ENCODE measurements around the gene SLC6A17. TPM values are rescaled to one million over a fixed set of nuclear protein-coding genes. Genes with fewer than 3 reads are reported as not detected.

SLC6A17 gene
- total RNA-seq, 2 donors from 2014 or later: 0.41 to 2.2 TPM

- Histone ChIP-seq H3K4me1 (replicated peaks) (no peaks in the 10 kb centered on the region), H3K27me3 (replicated peaks; ENCODE audit: insufficient read depth) (no peaks in the 10 kb centered on the region), H3K36me3 (no peaks in the 10 kb centered on the region), H3K4me3 (no peak overlapping the region), H3K27ac (no peak overlapping the region), H3K9me3 (no peaks in the 10 kb centered on the region)
- WGBS: 92% methylated on average over 11 of the region's 11 CpGs
- no peak for DNase-seq (ENCODE audit: low spot score)
- TF ChIP-seq, protein P1, sequence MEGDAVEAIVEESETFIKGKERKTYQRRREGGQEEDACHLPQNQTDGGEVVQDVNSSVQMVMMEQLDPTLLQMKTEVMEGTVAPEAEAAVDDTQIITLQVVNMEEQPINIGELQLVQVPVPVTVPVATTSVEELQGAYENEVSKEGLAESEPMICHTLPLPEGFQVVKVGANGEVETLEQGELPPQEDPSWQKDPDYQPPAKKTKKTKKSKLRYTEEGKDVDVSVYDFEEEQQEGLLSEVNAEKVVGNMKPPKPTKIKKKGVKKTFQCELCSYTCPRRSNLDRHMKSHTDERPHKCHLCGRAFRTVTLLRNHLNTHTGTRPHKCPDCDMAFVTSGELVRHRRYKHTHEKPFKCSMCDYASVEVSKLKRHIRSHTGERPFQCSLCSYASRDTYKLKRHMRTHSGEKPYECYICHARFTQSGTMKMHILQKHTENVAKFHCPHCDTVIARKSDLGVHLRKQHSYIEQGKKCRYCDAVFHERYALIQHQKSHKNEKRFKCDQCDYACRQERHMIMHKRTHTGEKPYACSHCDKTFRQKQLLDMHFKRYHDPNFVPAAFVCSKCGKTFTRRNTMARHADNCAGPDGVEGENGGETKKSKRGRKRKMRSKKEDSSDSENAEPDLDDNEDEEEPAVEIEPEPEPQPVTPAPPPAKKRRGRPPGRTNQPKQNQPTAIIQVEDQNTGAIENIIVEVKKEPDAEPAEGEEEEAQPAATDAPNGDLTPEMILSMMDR (IDR thresholded peaks at IDR 0.05): no peak
- TF ChIP-seq POLR2AphosphoS5 (IDR thresholded peaks at IDR 0.05) (no peak), POLR2A (IDR thresholded peaks at IDR 0.05) (no peak)
- intact Hi-C loops (cut with DNase I): no loop called here
Observed at GRCh38 chr1:110166861-110167260, 16.6 kb downstream of the SLC6A17 start.

- H3K9me3 ChIP-seq: no peaks in the 10 kb centered on the region
- intact Hi-C loops (cut with DNase I): no loop called here
- H3K4me3 ChIP-seq: no peak overlapping the region
- no peaks in the 10 kb centered on the region for H3K27me3 ChIP-seq (replicated peaks; ENCODE audit: insufficient read depth)
- H3K36me3 ChIP-seq: no peaks in the 10 kb centered on the region
- no peak overlapping the region for H3K27ac ChIP-seq
- H3K4me1 ChIP-seq (replicated peaks): no peaks in the 10 kb centered on the region
- TF ChIP-seq POLR2AphosphoS5 (IDR thresholded peaks at IDR 0.05) (no peak), POLR2A (IDR thresholded peaks at IDR 0.05) (no peak)
- TF ChIP-seq, protein P1 (IDR thresholded peaks at IDR 0.05): no peak
- DNase-seq (ENCODE audit: low spot score): no peak
- WGBS: 54% methylated on average over 13 of the region's 13 CpGs
Observed at GRCh38 chr1:110170766-110171733, 20.8 kb downstream of the SLC6A17 start.

DNA sequence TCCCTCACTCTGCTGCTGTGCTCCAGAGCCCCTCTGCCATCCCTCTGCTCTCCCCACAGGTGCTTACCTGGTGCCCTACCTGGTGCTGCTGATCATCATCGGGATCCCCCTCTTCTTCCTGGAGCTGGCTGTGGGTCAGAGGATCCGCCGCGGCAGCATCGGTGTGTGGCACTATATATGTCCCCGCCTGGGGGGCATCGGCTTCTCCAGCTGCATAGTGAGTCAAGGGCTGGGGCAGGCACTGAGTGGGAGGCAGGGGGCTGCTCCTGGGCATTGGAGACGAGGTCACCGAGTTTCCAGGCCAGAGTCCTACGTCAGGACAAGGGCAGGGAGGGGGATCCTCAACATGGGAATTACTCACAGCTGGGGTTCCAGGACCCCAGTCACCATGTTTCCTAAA lies 21.7 kb downstream of the SLC6A17 start:
- H3K27ac ChIP-seq: no peak overlapping the region
- no peak for TF ChIP-seq POLR2AphosphoS5 (IDR thresholded peaks at IDR 0.05)
- no peak for TF ChIP-seq POLR2A (IDR thresholded peaks at IDR 0.05)
- TF ChIP-seq, protein P1 (IDR thresholded peaks at IDR 0.05): no peak
- H3K4me3 ChIP-seq: no peak overlapping the region
- H3K36me3 ChIP-seq: no peaks in the 10 kb centered on the region
- 97% methylated on average over 8 of the region's 10 CpGs for WGBS
- no peaks in the 10 kb centered on the region for H3K27me3 ChIP-seq (replicated peaks; ENCODE audit: insufficient read depth)
- no peak for DNase-seq (ENCODE audit: low spot score)
- no peaks in the 10 kb centered on the region for H3K9me3 ChIP-seq
- H3K4me1 ChIP-seq (replicated peaks): no peaks in the 10 kb centered on the region
- intact Hi-C loops (cut with DNase I): no loop called here

DNA sequence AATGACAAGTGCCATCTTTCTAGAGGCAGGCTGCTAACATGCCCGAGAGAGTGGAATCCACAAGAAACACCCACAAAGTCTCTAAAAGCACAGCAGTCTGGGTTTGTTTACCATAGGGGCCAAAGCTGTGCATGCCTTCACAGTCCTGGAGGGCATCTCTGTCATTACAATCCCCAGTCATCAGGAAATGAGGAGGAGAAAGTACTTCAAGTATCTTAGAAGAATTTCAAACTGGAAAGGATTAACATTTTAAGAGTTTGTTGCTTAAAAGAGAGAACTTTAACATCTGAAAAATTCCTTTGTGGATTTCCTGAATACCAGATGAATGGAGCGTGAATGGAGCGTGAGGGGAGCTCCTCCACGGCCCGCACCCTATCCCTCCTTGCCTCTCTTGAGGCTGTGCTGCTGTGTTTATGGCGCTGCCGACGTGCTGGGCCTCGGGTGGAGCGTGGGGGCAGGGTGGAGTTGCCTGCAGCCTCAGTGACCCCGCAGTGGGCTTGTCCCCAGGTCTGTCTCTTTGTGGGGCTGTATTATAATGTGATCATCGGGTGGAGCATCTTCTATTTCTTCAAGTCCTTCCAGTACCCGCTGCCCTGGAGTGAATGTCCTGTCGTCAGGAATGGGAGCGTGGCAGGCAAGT lies 23.3 kb downstream of the SLC6A17 start:
- Histone ChIP-seq H3K27me3 (replicated peaks; ENCODE audit: insufficient read depth) (no peaks in the 10 kb centered on the region), H3K27ac (no peak overlapping the region), H3K36me3 (no peaks in the 10 kb centered on the region), H3K4me3 (no peak overlapping the region), H3K9me3 (no peaks in the 10 kb centered on the region), H3K4me1 (replicated peaks) (no peaks in the 10 kb centered on the region)
- intact Hi-C loops (cut with DNase I): no loop called here
- TF ChIP-seq POLR2AphosphoS5 (IDR thresholded peaks at IDR 0.05) (no peak), POLR2A (IDR thresholded peaks at IDR 0.05) (no peak)
- TF ChIP-seq, protein P1 (IDR thresholded peaks at IDR 0.05): no peak
- WGBS: 68% methylated on average over 15 of the region's 15 CpGs
- DNase-seq (ENCODE audit: low spot score): no peak

All from prostate gland (tissue), 2 donors.